ENCODE results near the gene RANBP10. TPM values are rescaled to one million over a fixed set of nuclear protein-coding genes. Genes with fewer than 3 reads are reported as not detected.

Gene RANBP10
- total and polyA plus RNA-seq, 2 of the 13 experiments (the other 11 are each of a cell fraction or from before 2014, with no cell fraction given) = 9.2 to 22.7 TPM

DNA sequence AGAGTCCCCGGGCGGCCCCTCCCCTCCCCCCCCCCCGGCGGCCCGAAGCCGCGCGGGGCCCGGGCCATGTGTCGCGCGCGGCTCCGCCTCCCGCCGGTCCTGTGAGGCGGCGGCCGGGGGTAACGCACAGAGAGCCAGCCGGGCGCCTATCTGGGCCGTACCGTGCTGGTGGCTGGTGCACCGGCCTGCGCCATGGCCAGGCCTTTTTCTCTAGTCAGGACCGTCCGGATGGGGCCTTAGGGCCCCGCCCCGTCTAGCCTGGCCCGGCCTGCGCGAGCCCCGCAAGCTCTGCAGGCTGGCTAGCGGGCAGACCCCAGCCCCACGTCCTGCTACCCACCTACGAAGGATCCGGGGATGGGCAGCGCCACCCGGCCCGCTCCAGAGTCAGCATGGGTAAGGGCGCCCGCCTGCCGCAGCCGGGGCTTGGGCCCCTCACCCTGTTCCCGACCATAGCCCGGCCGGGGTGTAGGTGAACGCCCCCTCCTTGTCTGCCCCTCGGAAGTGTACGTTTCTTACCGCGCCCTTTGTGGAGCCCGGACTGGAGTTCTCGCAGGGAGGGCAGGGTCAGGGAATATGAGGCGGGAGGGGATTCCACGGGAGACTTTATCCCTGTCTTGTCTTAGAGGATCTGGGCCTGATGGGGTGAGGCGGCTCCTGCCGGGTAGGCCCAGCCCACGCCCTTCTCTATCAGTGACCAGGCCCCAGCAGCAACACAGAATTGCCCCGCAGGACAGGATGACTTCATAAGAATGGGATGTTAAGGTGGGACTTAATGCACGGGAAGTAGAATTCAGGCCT, 40.9 kb upstream of the RANBP10 start, which contains the start of gene CENPT:
TSS of gene CENPT (minus strand) at position 630 of the 798 bp plus-strand sequence. CDS start 13,834 bp downstream, outside the sequence.
- no peak for FAIRE-seq
- intact Hi-C loops (cut with micrococcal nuclease; ENCODE audit: unreplicated experiment) (no loop called here), in situ Hi-C loops (cut with HindIII; ENCODE audit: extremely low pct_ligation_motif_present, low pct_unique_long_range_greater_than_20kb) (no loop called here)
- peak; percentile 70 for DNase-seq (ENCODE audit: low spot score)
- Histone ChIP-seq H3K27me3 (ENCODE audit: control insufficient read depth in 1 of 2, insufficient read depth in 2 of 2, low read length in 2 of 2) (no peaks in the 10 kb centered on the region; a peak in 1 of 5 replicates), H3K9me3 (ENCODE audit: low read length) (no peaks in the 10 kb centered on the region), H3K4me3 (replicated peaks in 1 of 3; ENCODE audit: insufficient read depth in 1 of 3, low read depth in 2 of 3, low read length in 3 of 3) (peak within 1 kb of the TSS; percentile 97 to 99 (median 97)), H3K79me2 (ENCODE audit: insufficient read depth, low read length) (peaks cover 80% of the 10 kb centered on the region), H3K36me3 (replicated peaks in 1 of 2; ENCODE audit: control insufficient read depth in 1 of 2, insufficient read depth in 2 of 2, low read length in 2 of 2) (peaks cover 0 to 8% of the 10 kb centered on the region in 2 experiments; a peak in 3 of 5 replicates), H2AFZ (ENCODE audit: low read length) (no peak within 1 kb of the TSS), H3K27ac (ENCODE audit: extremely low read length, insufficient read depth, low read length) (peak within 1 kb of the TSS; percentile 88), H3K4me2 (ENCODE audit: low read depth, low read length) (peak within 1 kb of the TSS; percentile 89), H4K20me1 (ENCODE audit: insufficient read depth, low read length) (peaks cover 38% of the 10 kb centered on the region), H3K4me1 (ENCODE audit: insufficient read depth, low read length) (peaks cover 45% of the 10 kb centered on the region), H3K9ac (ENCODE audit: insufficient read depth, low read depth, low read length) (peak within 1 kb of the TSS; percentile 99)
- WGBS (ENCODE audit: low lambda C conversion rate) = under 1% methylated on average over 25 of the region's 62 CpGs
- POLR2A ChIA-PET = interaction anchor here (0.6 to 6.2 kb wide), 8 partner anchors 8 to 181 kb away, joined by 3 to 47 read pairs (median 4); partner anchors contain the start of genes C16orf86 and ENKD1
- CTCF ChIA-PET (ENCODE audit: low intra/inter-chr PET ratio, low total read pairs) = interaction anchor here (1.5 kb wide), 1 partner anchor 31 kb away, joined by 5 read pairs; no protein-coding TSS in a partner anchor
- no TSS peak for BruUV-seq (replicated peaks)
- peak; percentile 59 for ATAC-seq
- TF ChIP-seq SMAD9 (CRISPR knock-in tag; IDR thresholded peaks at IDR 0.05) (no peak), RBAK (CRISPR knock-in tag; IDR thresholded peaks at IDR 0.05) (no peak), RFXANK (CRISPR knock-in tag; IDR thresholded peaks at IDR 0.05) (no peak), MBD4 (IDR thresholded peaks at IDR 0.05; ENCODE audit: borderline replicate concordance, low read length) (no peak), RFX3 (CRISPR knock-in tag; IDR thresholded peaks at IDR 0.05) (no peak), ZNF569 (CRISPR knock-in tag; IDR thresholded peaks at IDR 0.05; ENCODE audit: borderline replicate concordance) (no peak; the same call in 1 of the 2 replicates), JUNB (CRISPR knock-in tag; IDR thresholded peaks at IDR 0.05; ENCODE audit: borderline replicate concordance) (no peak), DNMT3B (CRISPR knock-in tag; conservative IDR thresholded peaks at IDR 0.05) (no peak), TBP (CRISPR knock-in tag; IDR thresholded peaks at IDR 0.05) (no peak), RFX1 (IDR thresholded peaks at IDR 0.05) (no peak), ZNF737 (CRISPR knock-in tag; IDR thresholded peaks at IDR 0.05; ENCODE audit: borderline replicate concordance) (no peak), ZNF296 (CRISPR knock-in tag; conservative IDR thresholded peaks at IDR 0.05) (0 out of 2 replicates have a peak, but pooled peaks have one; percentile 49), MYNN (CRISPR knock-in tag; IDR thresholded peaks at IDR 0.05; ENCODE audit: low read depth) (no peak), ZNF7 (CRISPR knock-in tag; IDR thresholded peaks at IDR 0.05) (no peak), ZEB1 (IDR thresholded peaks at IDR 0.05; ENCODE audit: insufficient replicate concordance, low read depth) (no peak), GLI4 (CRISPR knock-in tag; IDR thresholded peaks at IDR 0.05; ENCODE audit: borderline replicate concordance) (no peak), ZNF891 (CRISPR knock-in tag; IDR thresholded peaks at IDR 0.05) (0 out of 2 replicates have a peak, but pooled peaks have one; percentile 46)
- TF ChIP-seq, protein P1, sequence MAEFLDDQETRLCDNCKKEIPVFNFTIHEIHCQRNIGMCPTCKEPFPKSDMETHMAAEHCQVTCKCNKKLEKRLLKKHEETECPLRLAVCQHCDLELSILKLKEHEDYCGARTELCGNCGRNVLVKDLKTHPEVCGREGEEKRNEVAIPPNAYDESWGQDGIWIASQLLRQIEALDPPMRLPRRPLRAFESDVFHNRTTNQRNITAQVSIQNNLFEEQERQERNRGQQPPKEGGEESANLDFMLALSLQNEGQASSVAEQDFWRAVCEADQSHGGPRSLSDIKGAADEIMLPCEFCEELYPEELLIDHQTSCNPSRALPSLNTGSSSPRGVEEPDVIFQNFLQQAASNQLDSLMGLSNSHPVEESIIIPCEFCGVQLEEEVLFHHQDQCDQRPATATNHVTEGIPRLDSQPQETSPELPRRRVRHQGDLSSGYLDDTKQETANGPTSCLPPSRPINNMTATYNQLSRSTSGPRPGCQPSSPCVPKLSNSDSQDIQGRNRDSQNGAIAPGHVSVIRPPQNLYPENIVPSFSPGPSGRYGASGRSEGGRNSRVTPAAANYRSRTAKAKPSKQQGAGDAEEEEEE (CRISPR knock-in tag; IDR thresholded peaks at IDR 0.05; ENCODE audit: borderline replicate concordance) = no peak
- TF ChIP-seq, protein P2, sequence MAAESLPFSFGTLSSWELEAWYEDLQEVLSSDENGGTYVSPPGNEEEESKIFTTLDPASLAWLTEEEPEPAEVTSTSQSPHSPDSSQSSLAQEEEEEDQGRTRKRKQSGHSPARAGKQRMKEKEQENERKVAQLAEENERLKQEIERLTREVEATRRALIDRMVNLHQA (CRISPR knock-in tag; IDR thresholded peaks at IDR 0.05) = no peak
- TF ChIP-seq, protein P3, sequence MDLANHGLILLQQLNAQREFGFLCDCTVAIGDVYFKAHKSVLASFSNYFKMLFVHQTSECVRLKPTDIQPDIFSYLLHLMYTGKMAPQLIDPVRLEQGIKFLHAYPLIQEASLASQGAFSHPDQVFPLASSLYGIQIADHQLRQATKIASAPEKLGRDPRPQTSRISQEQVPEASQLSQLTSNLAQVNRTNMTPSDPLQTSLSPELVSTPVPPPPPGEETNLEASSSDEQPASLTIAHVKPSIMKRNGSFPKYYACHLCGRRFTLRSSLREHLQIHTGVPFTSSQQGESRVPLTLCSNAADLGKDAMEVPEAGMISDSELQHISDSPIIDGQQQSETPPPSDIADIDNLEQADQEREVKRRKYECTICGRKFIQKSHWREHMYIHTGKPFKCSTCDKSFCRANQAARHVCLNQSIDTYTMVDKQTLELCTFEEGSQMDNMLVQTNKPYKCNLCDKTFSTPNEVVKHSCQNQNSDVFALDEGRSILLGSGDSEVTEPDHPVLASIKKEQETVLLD (CRISPR knock-in tag; IDR thresholded peaks at IDR 0.05; ENCODE audit: low read depth) = no peak; the same call in 1 of the 2 replicates
- TF ChIP-seq, protein P4, sequence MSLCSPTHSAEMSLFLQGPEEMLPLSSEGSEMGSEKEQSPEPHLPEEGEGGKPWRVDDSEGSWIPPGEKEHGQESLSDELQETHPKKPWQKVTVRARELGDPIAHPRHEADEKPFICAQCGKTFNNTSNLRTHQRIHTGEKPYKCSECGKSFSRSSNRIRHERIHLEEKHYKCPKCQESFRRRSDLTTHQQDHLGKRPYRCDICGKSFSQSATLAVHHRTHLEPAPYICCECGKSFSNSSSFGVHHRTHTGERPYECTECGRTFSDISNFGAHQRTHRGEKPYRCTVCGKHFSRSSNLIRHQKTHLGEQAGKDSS (CRISPR knock-in tag; IDR thresholded peaks at IDR 0.05; ENCODE audit: borderline replicate concordance, low read depth) = no peak

All from HepG2 (cell line).